Activated CD8-positive, alpha-beta memory T cell treated with anti-CD3 and anti-CD28 coated beads, Interleukin-2, amount 50 U/mL, for 4 hours (primary cell): ENCODE results near the gene TNFRSF1A.

ENCODE experiments used
- DNase-seq: peaks from one replicate; pipeline ENCODE4 v3.0.0-alpha.2; 2020

The TNFRSF1A gene

DNA sequence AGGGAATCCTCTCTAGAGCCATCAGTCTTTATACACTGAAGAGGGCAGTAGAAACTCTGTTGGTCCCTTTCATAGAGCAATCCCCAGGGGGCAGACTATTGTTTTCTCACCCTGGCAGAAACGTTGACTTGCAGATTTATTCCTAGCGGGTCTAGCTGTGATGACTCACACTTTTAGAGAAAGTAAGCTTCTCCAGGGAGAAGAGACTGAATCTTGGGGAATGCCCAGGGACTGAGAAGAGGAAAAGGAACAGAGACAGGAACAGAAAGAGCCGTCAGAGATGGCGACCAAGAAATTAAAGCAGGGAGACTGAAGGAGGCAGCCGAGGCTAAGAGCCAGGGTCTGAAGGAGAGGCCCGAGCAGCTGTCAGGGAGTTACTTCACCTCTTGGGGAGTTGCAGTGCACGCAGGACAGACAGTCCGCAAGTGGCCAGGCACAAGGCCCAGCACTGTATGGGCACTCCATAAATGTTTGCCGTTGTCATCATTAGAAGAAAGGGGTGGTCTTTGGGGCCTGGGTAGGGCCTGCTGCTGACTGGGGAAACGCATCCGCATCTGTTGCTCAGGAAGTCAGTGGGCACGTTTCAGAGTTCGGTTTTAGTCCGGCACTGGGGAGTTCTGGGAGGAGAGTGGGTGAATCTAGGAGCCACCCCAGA lies 18.4 kb downstream of the TNFRSF1A start:
- DNase-seq, result peak; percentile 44

DNA sequence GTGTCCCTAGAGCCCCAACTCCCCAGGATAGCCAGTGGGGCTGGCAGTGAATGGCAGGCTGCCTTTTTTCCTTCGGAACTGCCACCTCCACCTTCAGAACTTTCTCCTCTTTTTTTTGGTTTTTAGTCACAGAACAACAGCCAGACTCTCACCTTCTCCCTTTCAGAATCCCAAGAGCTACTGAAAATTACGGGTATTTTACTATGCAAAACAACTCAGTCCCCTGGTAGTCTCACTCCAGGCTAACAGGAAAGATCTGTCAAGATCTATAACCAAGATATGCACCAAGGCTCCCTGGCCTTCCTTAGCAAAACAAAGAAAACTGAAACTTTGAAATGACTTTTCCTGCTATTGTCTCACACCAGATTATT lies 18.9 kb downstream of the TNFRSF1A start:
- no peak for DNase-seq

DNA sequence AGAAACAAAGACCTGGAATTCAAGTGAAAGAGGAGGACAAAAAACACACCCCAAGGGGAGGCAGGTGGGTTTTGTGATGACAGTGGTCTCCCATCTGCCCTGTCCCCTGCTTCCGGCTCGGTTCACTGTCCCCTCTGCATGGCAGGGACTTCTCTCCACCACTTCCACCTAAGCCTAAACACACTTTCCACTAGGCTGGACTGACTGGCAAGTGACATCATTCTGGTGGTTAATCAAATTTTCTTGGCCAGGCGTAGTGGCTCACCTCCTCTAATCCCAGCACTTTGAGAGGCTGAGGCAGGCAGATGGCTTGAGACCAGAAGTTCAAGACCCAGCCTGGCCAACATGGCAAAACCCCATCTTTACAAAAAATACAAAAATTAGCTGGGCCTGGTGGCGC lies 19.5 kb downstream of the TNFRSF1A start:
- no peak for DNase-seq

DNA sequence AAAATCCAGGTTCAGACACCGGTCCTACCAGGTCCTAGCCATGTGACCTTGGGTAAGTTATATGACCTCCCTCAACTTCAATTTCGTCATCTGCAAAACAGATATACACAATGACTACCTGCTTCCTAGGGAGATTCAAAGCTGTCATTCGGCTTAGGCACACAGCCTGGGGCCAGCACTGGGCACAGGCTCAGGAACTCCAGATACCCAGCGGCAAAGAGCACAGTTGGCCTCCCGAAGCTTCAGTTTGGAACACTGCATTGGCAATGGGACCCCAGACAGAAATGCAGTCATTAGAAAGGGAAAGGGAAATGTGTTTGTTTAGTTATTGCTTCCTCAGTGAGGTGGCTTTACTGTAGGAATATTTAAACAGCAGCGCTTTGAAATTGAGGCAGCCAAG lies 20.0 kb downstream of the TNFRSF1A start:
- no peak for DNase-seq

DNA sequence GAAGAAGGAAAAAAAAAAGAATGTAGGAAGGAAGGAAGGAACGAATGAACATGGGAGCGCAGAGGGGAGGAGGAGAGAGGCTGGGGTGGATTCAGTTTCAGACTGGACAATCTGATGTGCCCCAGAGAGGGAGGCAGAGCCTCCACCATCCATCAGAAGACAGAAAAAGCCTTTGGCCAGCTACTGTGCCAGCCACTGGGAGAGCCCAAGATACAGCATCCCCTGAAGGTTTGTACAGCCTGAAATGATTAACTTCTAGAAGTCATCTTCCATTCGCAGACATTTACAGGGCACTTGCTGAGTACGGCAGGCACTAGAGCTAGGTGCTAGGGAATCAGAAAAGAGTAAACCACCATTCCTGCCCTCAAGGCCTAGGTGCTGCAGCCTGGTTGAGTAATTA lies 22.4 kb downstream of the TNFRSF1A start:
- no peak for DNase-seq

DNA sequence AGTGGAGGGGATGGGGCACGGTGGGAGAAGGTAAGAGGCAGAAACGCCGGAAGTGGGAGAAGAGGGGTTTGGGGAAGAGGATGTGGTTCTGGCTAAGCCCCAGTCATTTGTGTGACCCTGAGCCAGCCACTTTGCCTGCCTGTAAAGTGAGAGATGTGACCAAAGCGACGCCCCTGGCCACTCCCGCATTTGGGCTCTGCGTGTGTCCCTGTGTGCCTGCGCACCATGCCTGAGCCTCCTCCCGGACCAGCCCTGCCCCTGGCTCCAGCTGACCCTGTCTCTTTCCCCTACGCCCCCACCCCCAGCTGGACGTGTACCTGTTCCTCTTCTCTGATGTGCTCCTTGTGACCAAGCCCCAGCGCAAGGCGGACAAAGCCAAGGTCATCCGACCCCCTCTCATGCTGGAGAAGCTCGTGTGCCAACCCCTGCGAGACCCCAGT lies 23.4 kb downstream of the TNFRSF1A start:
- DNase-seq, result no peak

DNA sequence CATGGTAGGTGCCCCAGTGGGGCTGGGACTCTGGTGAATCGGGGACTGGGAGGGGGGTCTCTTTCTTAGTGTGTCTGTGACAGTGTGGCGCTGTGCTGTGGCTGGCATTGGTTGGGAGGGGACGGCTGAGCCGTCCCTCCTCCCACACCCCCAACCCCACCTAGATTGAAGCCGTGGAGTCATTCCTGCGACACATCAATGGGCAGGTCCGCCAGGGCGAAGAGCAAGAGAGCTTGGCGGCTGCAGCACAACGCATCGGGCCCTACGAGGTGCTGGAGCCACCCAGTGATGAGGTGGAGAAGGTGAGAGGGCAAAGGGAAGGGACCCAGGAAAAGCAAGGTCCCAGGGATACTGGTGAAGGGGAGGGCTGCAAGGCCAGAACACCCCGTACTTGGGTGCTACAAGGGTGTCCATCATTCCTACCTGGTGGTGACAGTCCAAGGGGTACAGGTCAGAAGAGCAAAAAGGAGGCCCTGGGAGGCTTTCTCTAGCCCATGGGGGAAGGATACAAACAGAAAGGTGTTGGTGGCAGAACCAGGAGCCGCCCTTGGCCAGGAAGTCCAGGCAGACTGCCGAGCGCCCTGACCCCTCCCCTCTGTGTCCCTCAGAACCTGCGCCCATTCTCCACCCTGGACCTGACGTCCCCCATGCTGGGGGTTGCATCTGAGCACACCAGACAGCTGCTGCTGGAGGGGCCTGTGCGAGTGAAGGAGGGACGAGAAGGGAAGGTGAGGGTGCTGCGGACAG lies 24.0 kb downstream of the TNFRSF1A start:
- no peak for DNase-seq

DNA sequence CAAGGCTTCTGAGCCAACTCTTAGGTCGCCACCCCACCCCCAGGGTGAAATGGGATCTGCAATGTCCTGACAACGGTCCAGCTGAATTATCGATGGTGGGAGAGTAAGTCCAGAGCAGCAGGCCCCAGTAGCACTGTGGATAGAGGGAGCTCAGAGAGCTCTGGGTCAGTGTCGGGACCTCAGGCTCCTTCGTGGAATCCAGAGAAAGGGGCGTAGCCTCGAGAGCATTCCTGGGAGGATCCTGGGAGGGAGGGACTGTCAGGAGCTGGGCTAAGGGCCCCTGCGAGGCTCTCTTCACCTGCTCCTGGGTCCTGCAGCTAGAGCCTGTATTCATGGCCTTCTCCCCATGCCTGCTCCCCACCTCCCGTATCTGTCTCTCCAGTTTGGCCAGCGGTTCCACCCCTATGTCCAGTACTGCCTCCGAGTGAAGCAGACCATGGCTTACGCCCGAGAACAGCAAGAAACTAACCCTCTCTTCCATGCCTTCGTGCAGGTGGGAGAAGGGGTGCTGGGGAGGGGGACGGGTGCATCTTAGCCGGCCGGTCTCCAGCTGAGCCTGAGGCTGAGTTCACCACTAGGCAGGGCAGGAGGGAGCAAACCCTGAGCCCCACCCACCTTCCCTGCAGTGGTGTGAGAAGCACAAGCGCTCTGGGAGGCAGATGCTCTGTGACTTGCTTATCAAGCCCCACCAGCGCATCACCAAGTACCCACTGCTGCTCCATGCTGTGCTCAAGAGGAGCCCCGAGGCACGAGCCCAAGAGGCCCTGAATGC lies 24.8 kb downstream of the TNFRSF1A start:
- DNase-seq, result no peak

DNA sequence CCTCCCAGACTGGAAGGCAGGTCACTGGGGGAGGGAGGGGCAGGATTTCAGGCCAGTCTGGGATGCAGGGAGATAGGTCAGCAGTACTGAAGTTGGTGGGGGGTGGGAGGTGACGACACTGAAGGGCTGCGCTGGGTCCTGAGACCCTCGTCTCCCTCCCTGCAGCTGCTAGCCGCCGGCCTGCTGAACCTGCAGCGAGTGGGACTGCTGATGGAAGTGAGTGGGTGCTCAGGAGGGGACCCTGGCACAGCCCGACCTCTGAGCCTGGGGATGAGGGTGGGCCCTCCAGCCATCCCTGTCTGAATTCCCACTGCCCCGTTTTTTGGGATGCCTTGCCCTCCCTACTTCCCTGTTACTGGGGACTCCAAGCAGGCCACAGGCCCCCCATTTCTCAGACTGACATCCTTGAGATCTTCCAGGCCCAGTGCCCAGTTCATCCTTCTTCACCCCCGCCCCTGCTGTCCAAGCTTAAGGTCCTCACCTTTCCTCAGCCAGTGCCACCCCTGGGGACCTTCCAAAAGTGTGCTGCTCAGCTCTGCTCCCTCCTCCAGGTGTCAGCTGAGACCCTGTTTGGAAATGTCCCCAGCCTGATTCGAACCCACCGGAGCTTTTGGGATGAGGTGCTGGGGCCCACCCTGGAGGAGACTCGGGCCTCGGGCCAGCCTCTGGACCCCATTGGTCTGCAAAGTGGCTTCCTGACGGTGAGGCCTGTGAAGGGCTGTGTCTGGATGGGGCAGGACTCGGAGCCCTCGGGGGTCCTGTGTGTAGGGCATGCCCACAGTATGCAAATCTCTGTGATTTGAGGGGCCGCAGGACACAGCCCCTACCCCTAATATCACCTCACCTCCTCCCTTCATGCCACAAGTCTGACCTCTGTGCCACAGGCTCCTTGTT lies 25.9 kb downstream of the TNFRSF1A start:
- no peak for DNase-seq

DNA sequence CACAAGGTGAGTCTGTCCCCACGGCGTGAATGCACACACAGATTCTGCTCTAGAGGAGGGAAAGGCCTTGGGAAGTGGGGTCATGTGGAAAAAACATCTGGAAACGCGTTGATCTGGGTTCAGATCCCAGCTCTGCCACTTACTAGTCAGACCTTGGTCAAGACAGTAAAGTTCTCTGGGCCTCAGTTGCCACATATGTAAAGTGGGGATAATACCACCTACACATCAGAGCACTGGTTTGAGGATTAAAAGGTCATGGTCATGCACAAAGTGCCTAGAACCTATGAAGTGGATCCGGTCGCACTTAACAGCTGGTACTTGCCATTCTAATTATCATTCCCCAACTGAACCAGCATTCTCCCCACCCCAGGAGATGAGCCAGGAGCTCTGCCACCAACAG lies 26.7 kb downstream of the TNFRSF1A start:
- DNase-seq, result no peak

DNA sequence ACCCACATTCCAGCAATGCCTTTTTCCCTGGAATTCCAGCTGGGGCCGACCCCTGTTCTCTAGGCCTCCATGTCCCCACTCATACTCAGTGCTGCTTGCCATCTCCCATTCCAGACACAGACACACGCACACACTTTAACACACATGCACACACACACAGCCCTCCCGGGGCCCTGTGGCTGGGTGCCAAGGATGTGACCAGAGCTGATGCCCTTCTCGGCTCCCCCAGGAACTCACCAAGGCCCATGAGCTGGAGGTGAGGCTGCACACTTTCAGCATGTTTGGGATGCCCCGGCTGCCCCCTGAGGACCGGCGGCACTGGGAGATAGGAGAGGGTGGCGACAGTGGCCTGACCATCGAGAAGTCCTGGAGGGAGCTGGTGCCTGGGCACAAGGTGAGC lies 27.1 kb downstream of the TNFRSF1A start:
- DNase-seq, result no peak

DNA sequence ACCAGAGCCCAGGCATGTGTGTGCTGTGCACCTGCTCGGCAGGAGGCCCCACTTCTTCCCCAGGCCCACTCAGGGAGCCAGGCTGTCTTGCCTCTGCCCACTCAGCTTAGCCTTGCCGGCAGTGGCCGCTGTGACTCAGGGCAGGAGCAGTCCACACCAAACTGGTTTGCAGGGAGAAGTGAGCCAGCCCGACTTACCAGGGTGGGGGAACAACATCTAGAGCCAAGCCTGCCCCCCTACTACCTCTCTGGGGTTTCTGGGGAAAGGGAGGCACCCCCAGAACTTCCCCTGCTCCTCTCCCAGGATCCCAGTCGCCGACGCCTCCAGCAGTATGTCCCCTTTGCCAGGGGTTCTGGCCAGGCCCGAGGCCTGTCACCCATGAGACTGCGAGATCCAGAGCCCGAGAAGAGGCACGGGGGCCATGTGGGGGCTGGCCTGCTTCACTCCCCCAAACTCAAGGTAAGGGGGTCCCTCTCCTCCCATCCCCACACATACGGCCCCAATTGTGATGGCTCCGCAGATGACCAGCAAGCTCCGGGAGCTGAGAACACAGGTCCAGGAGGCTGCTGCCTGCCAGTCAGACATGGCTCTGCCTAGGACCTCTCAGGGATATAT lies 28.4 kb downstream of the TNFRSF1A start:
- no peak for DNase-seq

DNA sequence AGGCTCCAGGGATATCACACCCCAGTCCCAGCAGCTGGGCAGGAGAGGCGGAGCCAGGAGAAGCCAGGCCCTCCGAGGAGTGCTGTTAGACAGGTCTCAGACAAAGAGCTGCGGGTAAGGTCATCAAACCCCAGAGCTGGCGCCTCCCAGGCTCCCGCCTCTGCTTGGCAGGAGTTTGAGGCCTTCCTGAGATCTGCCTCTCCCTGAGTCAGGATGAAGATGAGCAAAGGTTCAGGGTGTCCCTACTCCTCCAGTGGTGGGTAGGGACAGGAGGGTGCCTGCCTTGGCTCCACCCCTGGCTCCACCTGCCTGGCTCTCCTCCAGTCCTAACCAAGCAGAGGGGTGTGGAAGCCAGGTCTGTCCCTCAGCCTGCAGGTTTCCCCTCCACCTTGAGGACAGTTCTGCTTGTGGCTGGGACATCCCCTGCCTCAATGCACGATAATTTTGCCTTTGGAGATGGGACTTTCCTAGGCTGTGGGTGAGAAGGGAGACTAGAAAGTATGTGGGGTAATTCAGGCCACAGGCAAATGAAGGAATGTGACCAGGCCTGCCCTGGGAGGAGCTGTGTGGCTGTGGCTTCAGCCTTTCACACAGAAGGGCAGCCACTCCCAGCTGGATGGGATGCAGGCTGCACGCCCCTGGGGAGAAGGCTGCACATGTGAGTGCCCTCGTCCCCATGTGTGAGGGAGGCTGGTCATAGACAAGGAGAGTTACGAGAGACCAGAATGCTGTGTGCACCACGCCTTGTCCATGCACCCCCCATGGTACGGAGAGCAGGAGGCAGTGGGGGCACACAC lies 29.1 kb downstream of the TNFRSF1A start:
- no peak for DNase-seq

DNA sequence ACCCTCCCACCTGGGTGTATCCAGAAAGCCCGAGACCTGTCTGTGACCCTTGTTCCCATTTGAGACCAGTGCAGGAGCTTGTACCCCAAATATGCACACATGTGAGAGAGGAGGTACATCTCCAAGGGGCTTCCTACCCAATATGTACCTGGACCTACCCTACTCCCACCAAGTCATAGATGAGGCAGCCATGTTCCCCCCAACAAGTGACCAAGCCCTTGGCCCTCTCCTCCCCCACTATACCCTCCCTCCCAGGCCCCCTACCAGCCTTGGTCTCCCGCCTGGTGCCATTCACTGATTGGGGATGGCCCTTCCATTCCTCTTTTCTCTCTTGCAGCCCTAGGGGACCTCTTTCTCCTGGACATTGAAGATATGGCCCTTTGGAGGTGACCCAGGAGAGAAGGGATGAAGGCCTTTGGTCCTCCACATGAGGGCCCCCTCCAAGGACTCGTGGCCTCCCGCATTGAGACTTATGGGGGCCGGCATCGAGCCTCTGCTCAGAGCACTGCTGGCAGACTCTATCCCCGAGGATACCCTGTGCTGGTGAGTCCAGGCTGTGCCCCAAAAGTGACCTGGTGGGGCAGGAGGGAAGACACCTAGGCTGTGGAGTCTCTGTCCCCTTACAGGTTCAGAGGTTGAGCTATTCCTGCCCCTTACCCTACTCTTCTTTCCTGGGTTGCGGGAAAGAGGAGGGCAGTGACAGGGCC lies 29.9 kb downstream of the TNFRSF1A start:
- no peak for DNase-seq

DNA sequence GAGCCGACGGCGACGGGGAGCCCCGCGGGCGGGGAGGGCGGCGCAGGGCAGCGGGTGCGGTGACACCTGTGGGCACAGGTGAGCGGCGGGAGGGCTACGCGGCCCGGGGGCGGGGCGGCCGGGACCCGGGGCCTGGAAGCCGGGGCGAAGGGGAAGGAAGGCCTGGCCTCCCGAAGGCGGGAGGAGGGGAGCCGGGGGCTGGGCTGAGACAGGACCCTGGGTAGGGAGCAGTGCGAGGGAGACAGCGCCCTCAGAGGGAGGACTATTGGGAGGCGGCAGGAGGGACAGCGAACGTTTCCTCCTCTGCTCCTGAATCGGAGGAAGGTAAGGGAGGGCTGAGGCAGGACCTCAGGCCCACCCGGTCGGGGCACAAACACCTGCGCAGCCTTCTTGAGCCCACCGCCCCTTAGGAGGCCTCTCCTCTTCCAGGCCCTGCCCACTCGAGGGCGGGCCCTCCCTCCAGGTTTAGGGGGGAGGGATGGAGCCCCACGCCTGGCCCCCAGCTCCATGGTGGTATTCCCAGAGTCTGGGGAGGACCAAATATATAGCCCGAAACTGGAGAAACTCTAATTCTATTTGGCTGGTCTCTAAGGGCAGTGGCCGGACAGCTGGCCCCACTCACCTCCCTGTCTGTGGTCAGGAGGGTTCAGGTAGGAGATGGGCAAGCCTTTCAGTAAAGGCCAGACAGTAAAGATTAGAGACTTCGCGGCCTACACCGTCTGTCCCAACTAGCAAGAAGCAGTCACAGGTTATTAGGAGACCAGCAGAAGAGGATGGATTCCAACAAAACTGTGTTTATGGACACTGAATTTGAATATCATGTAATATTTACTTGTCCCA lies 30.9 kb downstream of the TNFRSF1A start:
- DNase-seq, result no peak

DNA sequence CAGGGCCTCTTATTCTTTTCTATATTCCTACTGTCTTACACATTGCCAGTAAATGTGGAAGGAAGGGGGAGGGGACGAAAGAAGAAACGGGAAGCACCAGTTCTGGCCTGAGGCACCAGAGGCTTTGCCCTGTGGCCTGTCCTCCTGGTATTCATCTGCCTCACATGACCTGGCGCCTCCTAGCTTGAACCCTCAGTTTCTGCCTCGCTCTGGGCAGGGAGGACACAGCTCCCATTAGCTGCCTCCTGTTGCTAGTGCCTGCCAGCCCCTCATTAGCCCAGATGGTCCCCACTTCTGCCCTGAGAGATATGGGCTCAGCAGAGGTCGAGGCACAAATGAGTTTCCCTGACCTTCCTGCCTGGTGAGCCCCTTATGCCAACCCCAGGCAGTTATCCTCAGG lies 34.3 kb downstream of the TNFRSF1A start:
- DNase-seq, result no peak

DNA sequence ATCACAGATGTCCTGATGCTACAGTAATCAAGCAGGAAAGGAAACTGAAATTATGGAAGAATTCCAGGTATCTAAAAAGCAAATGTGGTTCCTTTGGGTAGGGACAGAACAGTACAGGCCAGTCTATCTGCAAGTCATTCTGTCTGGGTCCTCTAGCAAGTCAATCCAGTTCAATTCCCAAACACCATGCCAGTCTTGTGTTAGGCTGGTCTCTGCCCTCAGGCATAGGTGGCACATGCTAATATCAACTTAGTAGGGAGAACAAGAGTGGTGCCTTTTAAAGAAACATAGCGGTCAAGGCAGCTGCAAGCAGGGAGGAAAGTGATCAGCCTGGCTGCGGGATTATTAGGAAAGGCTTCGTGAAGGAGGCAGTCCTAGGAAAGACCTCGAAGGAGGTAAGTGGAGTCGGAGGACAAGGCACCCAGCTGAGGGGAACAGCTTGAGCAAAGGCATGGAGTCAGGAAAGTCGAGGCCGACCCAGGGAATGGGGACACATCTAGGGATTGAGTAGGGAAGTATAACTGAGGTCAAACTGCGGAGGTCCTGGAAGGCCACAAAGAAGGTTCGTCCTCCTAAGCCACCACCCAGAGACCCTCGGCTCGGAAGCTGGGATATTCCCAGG lies 35.2 kb downstream of the TNFRSF1A start:
- no peak for DNase-seq

DNA sequence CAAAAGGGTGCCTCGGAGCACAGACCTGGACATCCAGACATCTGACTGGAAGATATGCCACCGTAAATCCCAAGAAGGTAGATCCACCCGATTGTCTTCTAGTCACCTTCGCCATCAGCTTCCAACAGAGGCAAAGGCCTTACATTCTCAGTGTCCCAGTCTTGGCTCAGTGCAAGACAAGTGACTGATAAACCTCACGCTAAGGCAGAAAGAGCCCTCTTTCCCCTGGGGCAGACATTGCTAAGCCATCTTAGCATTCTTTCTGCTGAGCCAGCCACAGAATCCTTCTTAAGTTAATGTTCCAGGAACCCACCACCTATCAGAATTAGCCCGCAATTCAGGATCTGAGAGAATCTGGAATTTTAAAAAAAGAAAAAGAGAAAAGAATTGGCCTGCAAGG lies 35.7 kb downstream of the TNFRSF1A start:
- no peak for DNase-seq

DNA sequence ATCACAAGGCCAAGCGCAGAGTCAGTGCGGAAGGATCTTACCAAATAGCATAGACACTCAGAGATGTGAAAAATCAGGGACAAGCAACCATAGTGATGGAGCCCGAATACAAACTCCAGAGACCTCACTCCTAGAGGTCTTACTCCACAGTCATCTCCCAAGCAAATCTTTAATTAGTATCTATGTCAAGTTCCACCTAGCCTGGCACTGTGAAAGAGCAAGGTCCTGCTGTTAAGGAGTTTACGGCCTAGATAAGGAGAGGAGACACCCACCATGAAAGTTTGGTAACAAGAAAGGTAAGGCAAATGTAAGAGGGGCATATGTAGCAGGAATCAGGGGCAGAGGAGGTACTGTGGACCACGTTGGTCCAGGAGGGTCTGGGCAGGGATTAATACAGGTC lies 38.8 kb downstream of the TNFRSF1A start:
- DNase-seq, result no peak

DNA sequence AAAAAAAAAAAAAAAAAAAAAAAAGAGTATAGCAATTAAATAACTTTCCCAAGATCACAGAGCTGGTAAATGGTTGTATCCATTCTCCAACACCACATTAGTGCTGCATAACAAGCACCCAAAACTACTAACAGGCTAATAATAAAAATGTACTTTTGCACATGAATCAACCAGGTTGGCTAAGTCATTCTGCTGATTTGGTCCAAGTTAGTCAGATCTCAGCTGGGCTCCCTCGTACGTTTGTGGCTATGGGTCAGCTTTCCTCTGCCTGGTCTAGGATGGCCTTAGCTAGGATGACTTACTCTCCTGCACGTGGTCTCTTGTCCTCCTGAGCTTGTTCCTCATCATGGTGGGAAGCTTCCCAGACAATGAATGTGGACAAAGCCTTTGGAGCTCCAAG lies 39.3 kb downstream of the TNFRSF1A start:
- DNase-seq, result no peak
